A549 treated with GW870086 at 1 μM for 4 hours (cell line): ENCODE results near the gene SMIM28. TPM values are rescaled to one million over a fixed set of nuclear protein-coding genes. Genes with fewer than 3 reads are reported as not detected.

Experiments used
- total RNA-seq: library from RNA; stranded (reverse); fragments of 200-300 nt; extraction: Qiagen RNA extraction; gene quantifications from 5 replicates; pipeline ENCODE4 v1.2.3, GENCODE V29; 2022; ENCODE audit warnings: low read depth

Gene SMIM28
- not detected in 5 replicates for total RNA-seq

DNA sequence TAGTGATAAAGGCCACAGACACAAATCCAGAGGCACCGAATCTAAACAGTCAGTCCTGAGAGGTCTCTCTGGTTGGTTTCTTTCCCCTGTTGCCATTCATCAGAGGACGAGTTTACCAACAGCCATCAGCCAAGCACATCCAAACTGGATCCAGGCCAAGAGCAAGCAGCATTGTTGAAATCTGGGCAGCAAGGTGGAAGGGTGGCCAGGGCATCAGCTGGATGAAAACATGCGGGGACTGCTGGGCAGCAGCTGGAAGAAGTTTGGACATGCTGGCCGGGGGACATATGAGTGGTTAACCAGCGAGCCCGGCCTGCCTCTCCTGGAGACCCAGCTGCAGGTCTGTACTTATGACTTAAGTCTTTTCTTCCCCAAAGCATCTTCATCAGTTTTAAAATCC, at the start of gene SMIM28:
SMIM28 (plus strand) TSS at position 62 of the 400 bp plus-strand sequence; CDS start at position 230, 168 bp downstream.

DNA sequence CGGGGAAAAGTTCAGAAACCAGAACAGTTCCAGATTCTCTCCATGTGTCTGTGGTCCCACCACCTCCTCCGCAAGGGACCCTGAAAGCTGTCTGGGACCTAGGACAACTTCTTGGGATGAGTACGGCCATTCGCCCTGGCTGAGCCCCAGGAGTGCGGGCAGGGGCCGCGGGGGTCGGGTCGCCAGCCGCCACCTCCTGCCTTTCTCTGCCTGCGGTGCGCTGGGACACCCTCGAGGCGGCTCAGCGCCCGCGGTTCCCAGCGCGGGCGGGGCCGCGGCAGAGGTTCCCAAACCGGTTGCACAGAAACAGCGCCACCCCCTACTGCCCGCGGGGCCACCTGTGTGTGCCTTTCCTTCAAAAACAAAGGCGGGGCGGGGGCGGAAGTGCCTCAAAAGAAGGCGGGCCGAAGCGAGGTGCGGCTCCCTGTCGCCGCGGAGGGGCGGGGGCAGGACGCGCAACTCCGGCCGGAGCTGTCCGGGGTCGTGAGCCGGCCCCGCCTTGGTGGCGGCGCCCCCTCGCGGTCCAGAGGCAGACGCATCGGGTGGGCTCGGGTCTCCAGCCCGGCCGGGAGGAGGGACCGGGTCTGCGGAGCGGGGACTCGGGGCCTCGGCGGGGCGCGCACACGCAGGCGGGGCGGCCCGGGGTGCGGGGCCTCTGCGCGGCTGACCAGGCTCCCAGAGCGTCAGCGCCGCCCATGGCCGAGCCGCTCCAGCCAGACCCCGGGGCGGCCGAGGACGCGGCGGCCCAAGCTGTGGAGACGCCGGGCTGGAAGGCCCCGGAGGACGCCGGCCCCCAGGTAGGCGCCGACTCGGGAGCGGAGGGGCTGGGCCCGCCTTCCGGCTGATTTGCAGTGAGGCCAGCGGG, 26.3 kb downstream of the SMIM28 start, which contains the start of gene HEBP2:
HEBP2 (plus strand) TSS at position 423 of the 865 bp plus-strand sequence; CDS start at position 696, 273 bp downstream.

Other genes starting within 250 kb of the SMIM28 start
- 0.35 to 0.70 TPM (median 0.54 TPM) in 5 replicates for gene ARFGEF3, start 216.0 kb upstream of the SMIM28 start, total RNA-seq
- not detected in 5 replicates for gene PBOV1, start 159.4 kb upstream of the SMIM28 start, total RNA-seq
- gene HEBP2, start 26.3 kb downstream of the SMIM28 start, total RNA-seq: 18.7 to 39.8 TPM (median 37.1 TPM) in 5 replicates
- 2.3 to 4.7 TPM (median 4.0 TPM) in 5 replicates for gene NHSL1, start 121.6 kb downstream of the SMIM28 start, total RNA-seq